Activated T-cell treated with anti-CD3 and anti-CD28 coated beads for 4 hours (primary cell): ENCODE data around the gene RFPL1.
"Not testable (repeated sequence)": the region's sequence is repeated elsewhere in the genome, so short reads cannot be mapped to it uniquely, and the experiment has no call there.

Source experiments
- DNase-seq: peaks from one replicate; pipeline ENCODE4 v3.0.0-alpha.2; 2020

Gene RFPL1

DNA sequence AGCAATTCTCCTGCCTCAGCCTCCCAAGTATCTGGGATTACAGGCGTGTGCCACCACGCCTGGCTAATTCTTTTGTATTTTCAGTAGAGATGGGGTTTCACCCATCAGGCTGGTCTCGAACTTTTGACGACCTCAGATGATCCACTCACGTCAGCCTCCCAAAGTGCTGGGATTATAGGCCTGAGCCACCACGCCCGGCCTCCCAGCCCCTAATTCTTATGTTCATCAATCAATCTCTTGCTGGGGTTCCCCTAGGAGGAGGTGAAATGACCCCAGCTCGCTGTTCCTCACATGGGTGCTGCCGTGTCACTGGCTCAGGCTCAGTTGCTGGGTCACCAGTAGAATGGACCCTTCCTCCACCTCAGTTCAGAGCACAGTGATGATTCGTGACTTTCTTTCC is at the start of gene RFPL1:
TSS of gene RFPL1 (plus strand) at position 301 of the 400 bp plus-strand sequence.
- DNase-seq: not testable (repeated sequence)

DNA sequence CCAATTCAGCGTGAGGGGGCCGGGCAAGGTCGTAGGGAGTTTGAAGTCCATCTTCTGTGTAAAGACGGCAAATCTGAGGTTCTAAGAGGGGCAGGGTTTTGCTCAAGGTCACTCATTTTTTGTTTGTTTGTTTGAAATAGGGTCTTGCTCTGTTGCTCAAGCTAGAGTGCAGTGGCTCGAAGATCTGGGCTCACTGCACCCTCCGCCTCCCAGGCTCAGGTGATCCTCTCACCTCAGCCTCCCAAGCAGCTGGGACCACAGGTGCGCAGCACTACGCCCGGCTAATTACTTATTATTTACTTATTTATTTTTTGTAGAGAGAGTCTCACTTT is 49.7 kb upstream of the RFPL1 start:
- no peak for DNase-seq

DNA sequence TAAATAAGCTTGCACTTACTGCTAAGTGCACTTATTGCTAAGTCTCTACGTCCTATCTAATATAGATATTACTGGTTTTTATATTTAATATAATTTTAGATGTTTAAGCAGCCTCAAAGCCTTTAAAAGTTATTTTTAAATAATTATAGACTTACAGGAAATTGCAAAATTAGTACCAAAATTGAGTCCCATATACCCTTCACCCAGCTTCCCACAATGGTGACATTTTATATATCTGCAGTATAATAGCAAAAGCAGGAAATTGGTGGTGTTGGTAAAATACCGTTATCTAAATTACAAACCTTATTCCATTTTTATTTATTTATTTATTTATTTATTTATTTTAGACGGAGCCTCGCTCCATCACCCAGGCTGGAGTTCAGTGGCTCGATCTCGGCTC is 48.1 kb upstream of the RFPL1 start:
- DNase-seq: no peak

- DNase-seq: no peak
Observed at GRCh38 chr22:29391546-29391945, 46.8 kb upstream of the RFPL1 start.

GRCh38 chr22:29393019-29393608 is 45.3 kb upstream of the RFPL1 start:
- DNase-seq: no peak

DNA sequence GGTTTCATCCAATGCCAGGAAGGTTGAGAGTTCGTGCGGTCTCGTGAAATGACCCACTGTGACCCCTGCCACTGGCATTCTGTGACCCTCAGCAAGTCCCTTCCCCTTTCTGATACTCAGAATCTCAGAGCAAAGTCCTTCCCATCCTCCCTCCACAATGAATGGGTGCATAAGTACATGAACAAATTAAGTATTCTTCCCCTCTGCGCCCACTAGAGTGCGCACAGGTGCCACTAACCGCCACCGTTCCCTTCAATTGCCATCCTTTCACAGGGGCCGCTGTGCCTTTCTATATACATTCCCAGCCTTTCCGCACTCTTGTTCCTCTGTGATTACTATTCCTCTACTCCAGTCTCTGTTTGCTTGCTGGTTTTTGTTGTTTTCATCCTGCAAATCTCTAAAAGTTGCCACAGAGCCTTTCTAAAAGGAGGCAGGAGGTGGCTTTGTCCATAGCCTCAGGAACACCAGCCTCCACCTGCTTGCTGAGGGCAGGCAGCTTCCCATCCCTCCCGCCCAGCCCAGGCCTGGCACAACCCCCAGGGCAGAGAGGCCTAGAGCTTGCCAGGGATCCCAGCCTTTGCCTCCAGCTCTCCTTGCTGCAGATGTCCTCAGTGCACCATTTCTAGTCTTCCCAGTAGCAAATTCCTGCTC is 43.3 kb upstream of the RFPL1 start:
- peak; percentile 60 for DNase-seq

DNA sequence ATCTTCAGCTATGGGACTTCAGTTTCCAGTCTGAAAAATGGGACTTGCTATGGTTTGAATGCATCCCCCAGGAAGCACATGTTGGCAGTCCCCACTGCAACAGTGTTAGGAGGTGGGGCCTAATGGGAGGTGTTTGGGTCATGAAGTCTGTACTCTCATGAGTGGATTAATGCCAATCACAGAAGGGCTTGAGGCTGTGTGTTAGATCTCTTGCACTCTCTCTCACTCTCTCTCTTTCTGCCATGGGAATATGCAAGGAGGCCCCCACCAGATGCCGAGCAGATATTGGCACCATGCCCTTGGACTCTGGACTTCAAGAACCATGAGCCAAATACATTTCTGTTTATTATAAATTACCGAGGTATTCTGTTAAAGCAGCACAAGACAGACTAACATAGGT is 42.3 kb upstream of the RFPL1 start:
- DNase-seq: no peak

GRCh38 chr22:29397791-29398190 is 40.6 kb upstream of the RFPL1 start:
- no peak for DNase-seq

DNA sequence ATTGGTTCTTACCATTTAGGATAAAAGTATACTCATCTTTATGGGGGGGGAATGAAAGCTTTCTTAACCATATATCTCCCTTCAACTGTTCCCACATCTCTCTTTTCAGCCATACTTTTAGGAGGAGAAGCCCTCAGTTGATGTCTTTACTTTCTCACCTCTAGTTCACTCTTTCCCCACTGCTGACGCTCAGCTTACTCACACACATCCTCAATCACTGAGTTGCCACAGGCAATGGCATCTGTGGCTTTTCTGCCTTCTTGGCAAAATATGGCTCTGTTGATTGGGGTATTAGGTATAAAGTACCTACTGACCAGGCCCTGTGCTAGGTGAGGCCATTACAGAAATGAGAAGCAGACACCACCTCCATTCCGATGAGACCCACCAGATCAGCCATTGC is 37.8 kb upstream of the RFPL1 start:
- DNase-seq: no peak

DNA sequence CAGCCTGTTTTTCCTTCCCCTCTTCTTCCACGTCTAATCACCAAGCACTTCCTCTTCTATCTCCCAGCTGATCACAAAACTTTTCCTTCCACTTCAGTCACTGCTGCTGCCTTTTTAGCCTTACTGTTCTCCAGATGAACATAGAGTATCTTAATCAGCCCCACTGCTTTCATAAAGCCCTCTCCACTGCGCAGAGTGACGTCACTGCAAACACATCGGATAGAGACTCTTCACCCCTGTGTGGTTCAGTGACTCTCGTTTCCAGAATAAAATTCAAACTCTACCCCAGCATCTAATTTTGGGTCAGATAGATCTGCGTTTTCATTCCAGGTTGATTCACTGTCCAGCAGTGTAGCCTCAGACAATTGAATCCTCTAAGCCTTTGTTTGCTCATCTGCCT is 36.8 kb upstream of the RFPL1 start:
- DNase-seq: not testable (repeated sequence)

- DNase-seq: no peak
Observed at GRCh38 chr22:29408940-29409339, 29.4 kb upstream of the RFPL1 start.

- DNase-seq: not testable (repeated sequence)
Observed at GRCh38 chr22:29411569-29412211, 26.7 kb upstream of the RFPL1 start.

GRCh38 chr22:29412772-29413171 is 25.6 kb upstream of the RFPL1 start:
- not testable (repeated sequence) for DNase-seq

GRCh38 chr22:29414951-29415591 is 23.3 kb upstream of the RFPL1 start:
- DNase-seq: peak; percentile 61

GRCh38 chr22:29418704-29419103 is 19.7 kb upstream of the RFPL1 start:
- not testable (repeated sequence) for DNase-seq

GRCh38 chr22:29426476-29426875 is 11.9 kb upstream of the RFPL1 start:
- DNase-seq: no peak

DNA sequence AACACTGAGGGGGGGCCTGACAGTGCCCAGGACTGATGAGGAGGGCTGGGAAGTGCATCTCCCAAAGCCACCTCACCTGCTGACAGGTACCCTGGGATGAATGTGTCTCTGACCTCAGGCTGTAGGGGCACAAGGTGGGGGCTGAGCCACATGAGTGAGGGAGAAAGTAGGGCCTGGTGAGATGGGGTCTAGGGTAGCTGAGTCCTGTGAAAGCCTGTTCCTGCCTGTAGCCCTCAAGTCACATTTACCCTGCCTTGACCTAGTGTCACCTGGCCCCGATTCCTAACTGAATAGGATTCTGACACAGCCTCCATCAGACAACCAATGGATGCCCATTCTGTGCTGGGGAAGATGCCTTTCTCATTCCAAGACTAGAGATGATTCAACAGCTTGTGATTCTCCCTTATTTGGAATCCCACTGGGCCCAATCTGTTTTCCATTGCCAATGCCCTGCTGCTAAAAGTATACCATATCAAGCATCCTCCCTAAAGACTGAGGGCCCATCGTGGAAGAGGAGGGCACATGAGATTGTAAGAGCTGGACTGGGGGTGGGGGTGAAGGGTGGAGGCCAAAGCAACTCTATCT is 11.1 kb upstream of the RFPL1 start:
- DNase-seq: no peak

GRCh38 chr22:29431986-29432385 is 6.4 kb upstream of the RFPL1 start:
- DNase-seq: no peak

DNA sequence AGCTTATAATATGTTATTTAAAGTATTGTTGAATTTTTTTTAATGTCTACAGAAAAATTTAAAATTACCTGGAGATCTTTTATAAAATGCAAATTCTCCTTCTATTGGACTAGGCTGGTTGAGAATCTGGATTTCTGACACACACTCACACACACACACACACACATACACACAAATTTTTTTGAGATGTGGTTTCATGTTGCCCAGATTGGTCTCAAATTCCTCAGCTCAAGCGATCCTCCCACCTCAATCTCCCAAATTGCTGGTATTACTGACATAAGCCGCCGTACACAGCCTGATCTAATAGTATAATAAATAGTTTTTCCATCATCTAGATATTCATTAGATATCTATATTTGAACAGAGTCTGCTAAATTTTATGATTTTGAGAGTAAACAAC is 4.5 kb upstream of the RFPL1 start:
- DNase-seq: no peak

DNA sequence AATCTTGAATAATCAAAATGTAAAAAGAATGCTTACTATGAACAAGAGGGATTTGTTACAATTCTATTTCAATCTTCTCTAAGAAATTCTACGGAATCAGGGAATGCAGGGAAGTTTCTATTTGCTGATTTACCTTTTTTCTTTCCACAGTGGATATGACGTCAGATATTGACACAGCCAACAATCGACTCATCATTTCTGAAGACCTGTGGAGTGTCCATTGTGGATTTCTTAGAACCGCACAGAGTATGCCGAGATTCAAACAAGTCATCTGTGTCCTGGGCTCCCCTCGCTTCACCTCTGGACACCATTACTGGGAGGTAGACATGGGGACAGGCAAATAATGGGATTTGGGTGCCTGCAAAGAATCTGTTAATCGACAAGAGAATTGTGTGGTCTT is 4.1 kb upstream of the RFPL1 start:
- DNase-seq: no peak

- no peak for DNase-seq
Observed at GRCh38 chr22:29435236-29436136, 2.9 kb upstream of the RFPL1 start.

DNA sequence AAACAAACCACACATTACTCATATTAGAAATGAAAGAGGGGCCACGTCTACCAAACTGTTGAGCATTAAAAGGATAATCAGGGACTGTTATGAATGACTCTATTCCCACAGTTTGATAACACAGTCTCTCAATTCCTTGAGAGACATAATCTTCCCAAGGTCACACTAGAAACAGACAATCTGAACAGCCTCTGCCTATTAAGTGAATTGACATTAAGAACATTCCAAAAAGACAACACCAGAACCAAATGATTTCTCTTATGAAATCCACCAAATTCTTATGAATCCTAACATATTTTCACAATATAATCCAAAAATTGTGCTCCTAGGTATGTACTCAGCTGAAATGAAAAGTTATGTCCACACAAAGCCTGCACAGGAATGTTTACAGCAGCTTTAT is 4.6 kb downstream of the RFPL1 start:
- DNase-seq: no peak

- DNase-seq: no peak
Observed at GRCh38 chr22:29443452-29443851, 5.1 kb downstream of the RFPL1 start.
